PFSK-1 (cell line): ENCODE measurements around the gene MYB.

Source experiments
- FOXP2 ChIP-seq: optimal IDR thresholded peaks from 2 replicates; pipeline ENCODE3; 2011; ENCODE audit warnings: borderline replicate concordance, control low read depth, inconsistent platforms; ENCODE audit not compliant: insufficient read depth; ENCODE audit errors: extremely low read length, extremely low read depth
- POLR2AphosphoS5 ChIP-seq: IDR thresholded peaks from 2 replicates; pipeline ENCODE4 v1.6.1; 2012; ENCODE audit warnings: low read depth, mild to moderate bottlenecking, control low read depth, low read length, moderate library complexity
- SIN3A ChIP-seq: IDR thresholded peaks from 2 replicates; pipeline ENCODE4 v1.6.1; 2012; ENCODE audit warnings: mild to moderate bottlenecking, low read length, moderate library complexity, borderline replicate concordance; ENCODE audit not compliant: insufficient read depth
- TAF1 ChIP-seq: IDR thresholded peaks from 2 replicates; pipeline ENCODE4 v1.6.1; 2012; ENCODE audit warnings: low read length, control low read depth, borderline replicate concordance; ENCODE audit not compliant: insufficient read depth
- TF ChIP-seq, protein P1 (sequence below), 2 experiments: IDR thresholded peaks; 2 replicates each; pipeline versions ENCODE4 v1.6.1 to v1.8.0; 2011 to 2012; ENCODE audit warnings: low read depth in 2 of 2, low read length in 2 of 2, control low read depth in 1 of 2, inconsistent platforms in 1 of 2, mild to moderate bottlenecking in 1 of 2, moderate library complexity in 1 of 2; ENCODE audit not compliant: insufficient read depth in 1 of 2

The MYB gene

DNA sequence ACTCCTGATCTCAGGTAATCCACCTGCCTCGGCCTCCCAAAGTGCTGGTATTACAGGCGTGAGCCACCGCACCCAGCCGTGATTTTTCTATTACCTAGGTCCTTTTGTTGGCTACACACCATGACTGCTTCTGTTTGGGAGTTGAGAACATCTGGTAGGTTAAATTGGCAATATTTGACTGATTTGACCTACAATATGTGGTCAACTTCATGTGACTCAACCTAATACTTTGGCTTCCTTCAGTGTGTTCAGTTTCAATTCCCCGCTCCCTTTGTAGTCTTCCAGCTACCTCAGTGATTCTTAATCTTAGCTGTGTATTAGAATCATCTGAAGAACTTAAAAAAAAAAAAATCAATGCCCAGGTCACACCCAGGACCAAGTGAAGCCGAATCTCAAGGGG, 47.4 kb downstream of the MYB start:
- TF ChIP-seq POLR2AphosphoS5 (no peak), SIN3A (no peak), TAF1 (no peak), FOXP2 (no peak)
- TF ChIP-seq, protein P1, sequence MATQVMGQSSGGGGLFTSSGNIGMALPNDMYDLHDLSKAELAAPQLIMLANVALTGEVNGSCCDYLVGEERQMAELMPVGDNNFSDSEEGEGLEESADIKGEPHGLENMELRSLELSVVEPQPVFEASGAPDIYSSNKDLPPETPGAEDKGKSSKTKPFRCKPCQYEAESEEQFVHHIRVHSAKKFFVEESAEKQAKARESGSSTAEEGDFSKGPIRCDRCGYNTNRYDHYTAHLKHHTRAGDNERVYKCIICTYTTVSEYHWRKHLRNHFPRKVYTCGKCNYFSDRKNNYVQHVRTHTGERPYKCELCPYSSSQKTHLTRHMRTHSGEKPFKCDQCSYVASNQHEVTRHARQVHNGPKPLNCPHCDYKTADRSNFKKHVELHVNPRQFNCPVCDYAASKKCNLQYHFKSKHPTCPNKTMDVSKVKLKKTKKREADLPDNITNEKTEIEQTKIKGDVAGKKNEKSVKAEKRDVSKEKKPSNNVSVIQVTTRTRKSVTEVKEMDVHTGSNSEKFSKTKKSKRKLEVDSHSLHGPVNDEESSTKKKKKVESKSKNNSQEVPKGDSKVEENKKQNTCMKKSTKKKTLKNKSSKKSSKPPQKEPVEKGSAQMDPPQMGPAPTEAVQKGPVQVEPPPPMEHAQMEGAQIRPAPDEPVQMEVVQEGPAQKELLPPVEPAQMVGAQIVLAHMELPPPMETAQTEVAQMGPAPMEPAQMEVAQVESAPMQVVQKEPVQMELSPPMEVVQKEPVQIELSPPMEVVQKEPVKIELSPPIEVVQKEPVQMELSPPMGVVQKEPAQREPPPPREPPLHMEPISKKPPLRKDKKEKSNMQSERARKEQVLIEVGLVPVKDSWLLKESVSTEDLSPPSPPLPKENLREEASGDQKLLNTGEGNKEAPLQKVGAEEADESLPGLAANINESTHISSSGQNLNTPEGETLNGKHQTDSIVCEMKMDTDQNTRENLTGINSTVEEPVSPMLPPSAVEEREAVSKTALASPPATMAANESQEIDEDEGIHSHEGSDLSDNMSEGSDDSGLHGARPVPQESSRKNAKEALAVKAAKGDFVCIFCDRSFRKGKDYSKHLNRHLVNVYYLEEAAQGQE (IDR thresholded peaks at IDR 0.05; ENCODE audit: insufficient read depth in 1 of 2, low read depth in 2 of 2, low read length in 2 of 2) = no peak

DNA sequence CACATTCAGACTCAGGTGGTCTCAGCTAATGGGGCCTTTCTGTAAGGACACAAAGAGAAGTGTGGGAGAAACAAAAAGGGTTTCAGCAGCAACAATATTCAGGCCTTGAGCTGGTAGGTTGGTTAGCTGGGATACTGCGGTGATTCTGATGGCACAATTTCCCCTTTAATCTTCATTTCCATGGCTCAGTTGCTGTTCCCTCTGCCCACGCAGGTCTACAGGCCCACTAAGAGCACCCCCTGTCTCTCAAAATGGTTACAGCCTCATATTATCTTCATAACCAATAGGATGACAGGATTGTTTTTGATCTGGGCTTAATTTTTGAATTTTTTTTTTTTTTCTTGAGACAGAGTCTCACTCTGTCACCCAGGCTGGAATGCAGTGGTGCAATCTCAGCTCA, 48.9 kb downstream of the MYB start:
- TF ChIP-seq FOXP2 = no peak
- TF ChIP-seq, protein P1 (IDR thresholded peaks at IDR 0.05; ENCODE audit: insufficient read depth in 1 of 2, low read depth in 2 of 2, low read length in 2 of 2) = no peak
- TF ChIP-seq TAF1 = no peak
- TF ChIP-seq SIN3A = no peak
- TF ChIP-seq POLR2AphosphoS5 = no peak

DNA sequence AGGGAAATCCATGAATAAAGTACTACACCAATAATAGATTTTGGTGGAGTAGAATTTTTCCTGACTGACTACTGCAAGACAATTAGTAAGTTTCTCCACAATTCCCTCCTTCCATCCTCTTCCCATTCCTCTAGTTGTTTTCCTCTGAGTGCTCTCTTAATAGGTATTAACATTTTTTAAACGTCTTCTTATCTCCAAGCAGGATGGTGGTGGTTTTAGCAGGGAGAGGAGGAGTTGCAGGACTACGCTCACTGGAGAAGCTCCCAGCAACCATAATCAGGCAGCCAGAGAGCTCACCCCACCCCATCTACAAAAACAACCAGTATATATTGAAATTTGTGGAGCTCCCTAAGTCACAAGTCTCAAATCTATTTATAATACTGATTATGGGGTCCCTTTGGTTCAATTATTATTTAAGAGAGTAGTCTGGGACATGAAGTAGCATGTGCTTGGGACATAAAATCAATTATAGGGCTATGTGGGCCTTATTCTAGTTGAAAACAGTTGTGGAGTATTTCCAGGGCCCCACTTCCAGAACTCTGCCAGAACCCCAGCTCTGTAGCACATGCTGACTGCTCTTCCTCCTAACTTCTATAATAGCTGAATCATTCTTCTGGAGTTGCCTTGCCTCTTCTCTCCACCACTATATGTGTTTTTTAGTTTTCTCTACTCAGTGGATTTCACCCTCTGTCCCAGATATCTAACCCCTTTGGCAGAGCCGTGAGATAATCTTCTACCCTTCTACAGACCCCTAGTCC, 49.8 kb downstream of the MYB start:
- TF ChIP-seq, protein P1 (IDR thresholded peaks at IDR 0.05; ENCODE audit: insufficient read depth in 1 of 2, low read depth in 2 of 2, low read length in 2 of 2) = no peak
- TF ChIP-seq POLR2AphosphoS5 = no peak
- TF ChIP-seq SIN3A = no peak
- no peak for TF ChIP-seq TAF1
- TF ChIP-seq FOXP2 = no peak

DNA sequence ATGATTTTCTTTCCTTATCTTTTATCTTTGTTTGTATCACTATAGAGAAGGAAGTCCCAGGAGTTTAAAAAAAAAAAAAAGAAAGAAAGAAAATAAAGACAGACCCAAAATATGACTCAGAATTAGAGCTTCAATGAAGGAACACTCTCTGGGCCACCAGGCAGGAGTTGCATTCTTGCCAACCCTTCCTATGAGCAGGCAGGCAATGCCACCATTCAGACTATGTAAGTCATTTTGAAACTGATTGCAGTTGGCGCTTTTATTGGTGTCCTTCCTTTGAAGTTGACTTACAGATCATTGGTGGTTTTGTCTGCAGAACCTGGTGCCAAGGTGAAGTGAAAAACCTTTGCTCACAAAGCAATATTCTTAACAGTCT, 50.3 kb downstream of the MYB start:
- TF ChIP-seq, protein P1 (IDR thresholded peaks at IDR 0.05; ENCODE audit: insufficient read depth in 1 of 2, low read depth in 2 of 2, low read length in 2 of 2) = no peak
- TF ChIP-seq TAF1 = no peak
- no peak for TF ChIP-seq POLR2AphosphoS5
- no peak for TF ChIP-seq FOXP2
- no peak for TF ChIP-seq SIN3A
